ENCODE results near the gene WNT3. TPM values are rescaled to one million over a fixed set of nuclear protein-coding genes. Genes with fewer than 3 reads are reported as not detected.

WNT3 gene
- total RNA-seq, 2 experiments from 2014 or later = 4.9 to 5.1 TPM

DNA sequence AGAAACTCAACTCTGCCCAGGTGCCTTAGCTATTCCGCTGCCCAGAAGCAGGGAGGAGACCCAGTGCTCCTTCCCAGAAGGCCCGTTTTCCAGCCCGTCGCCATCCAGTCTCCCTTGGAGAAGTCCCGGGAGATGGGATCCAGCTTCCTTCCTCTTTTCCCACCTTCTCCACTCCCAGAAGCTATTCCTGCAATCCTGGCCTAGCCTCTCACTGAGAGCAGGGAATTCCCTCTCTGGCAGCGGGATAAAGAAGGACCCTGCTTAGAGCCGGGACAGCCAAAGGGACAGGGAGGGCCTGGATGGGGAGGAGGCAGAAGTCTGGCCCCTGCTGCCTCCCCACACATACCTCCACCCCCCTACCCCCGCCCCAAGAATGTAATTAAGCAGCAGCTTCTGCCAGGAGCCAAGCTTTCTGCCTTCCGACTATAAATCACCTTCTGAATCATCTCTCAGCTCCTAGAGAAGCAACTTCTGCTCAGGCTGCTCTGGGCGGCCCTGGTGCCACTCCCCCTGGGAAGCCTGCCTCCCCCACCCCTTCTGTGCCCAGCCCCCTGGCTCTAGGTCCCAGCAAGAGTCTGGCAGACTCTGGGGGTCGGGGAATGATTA, 6.4 kb downstream of the WNT3 start:
- Histone ChIP-seq H3K79me2 (ENCODE audit: insufficient read depth, low read depth, low read length) (no peaks in the 10 kb centered on the region), H3K4me1 (ENCODE audit: insufficient read depth, low read length, poor library complexity, severe bottlenecking) (peaks cover 12% of the 10 kb centered on the region), H4K20me1 (ENCODE audit: insufficient read depth, low read length) (no peaks in the 10 kb centered on the region), H2AFZ (ENCODE audit: low read length) (no peak overlapping the region), H3K9me2 (ENCODE audit: insufficient read depth, low read length) (no peaks in the 10 kb centered on the region), H3K9me3 (ENCODE audit: low read length) (no peaks in the 10 kb centered on the region), H3K4me3 (ENCODE audit: low read depth, low read length, poor library complexity, severe bottlenecking) (no peak overlapping the region), H3K27ac (ENCODE audit: low read depth, low read length, poor library complexity, severe bottlenecking) (no peak overlapping the region), H3K36me3 (ENCODE audit: insufficient read depth, low read length) (no peaks in the 10 kb centered on the region), H3K4me2 (ENCODE audit: low read length) (no peak overlapping the region)
- BruUV-seq (replicated peaks) = no TSS peak
- intact Hi-C loops (cut with micrococcal nuclease; ENCODE audit: unreplicated experiment) = no loop called here
- CTCF ChIA-PET (ENCODE audit: unreplicated experiment) = no interaction called here
- TF ChIP-seq, protein P1, sequence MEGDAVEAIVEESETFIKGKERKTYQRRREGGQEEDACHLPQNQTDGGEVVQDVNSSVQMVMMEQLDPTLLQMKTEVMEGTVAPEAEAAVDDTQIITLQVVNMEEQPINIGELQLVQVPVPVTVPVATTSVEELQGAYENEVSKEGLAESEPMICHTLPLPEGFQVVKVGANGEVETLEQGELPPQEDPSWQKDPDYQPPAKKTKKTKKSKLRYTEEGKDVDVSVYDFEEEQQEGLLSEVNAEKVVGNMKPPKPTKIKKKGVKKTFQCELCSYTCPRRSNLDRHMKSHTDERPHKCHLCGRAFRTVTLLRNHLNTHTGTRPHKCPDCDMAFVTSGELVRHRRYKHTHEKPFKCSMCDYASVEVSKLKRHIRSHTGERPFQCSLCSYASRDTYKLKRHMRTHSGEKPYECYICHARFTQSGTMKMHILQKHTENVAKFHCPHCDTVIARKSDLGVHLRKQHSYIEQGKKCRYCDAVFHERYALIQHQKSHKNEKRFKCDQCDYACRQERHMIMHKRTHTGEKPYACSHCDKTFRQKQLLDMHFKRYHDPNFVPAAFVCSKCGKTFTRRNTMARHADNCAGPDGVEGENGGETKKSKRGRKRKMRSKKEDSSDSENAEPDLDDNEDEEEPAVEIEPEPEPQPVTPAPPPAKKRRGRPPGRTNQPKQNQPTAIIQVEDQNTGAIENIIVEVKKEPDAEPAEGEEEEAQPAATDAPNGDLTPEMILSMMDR (conservative IDR thresholded peaks at IDR 0.05; ENCODE audit: low read length) = no peak
- TF ChIP-seq EZH2phosphoT487 (IDR thresholded peaks at IDR 0.05; ENCODE audit: borderline replicate concordance, low read depth, low read length) = no peak
- no peak for DNase-seq (ENCODE audit: low spot score)
- POLR2A ChIA-PET = no interaction called here

DNA sequence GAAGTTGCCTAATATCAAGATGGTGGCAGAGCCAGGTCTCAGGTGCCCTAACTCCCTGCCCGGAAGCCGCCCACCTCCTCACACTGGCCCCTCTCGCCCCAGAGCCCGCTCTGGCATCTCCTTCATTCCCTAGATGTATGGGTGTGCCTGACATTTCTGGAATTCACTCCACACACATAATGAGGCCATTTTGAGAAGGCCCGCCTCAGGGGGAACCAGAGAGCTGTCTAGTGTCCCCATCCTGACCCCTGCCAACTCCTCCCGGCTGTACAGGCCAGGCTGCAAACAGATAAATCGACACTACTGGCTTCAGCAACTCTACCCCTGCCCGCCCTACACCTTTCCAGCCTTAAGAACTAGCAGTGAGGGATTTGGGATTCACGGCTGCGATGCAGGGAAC, 7.7 kb downstream of the WNT3 start:
- H3K4me2 ChIP-seq (ENCODE audit: low read length) = no peak overlapping the region
- H3K36me3 ChIP-seq (ENCODE audit: insufficient read depth, low read length) = no peaks in the 10 kb centered on the region
- BruUV-seq (replicated peaks) = no TSS peak
- no peaks in the 10 kb centered on the region for H3K79me2 ChIP-seq (ENCODE audit: insufficient read depth, low read depth, low read length)
- H3K9me2 ChIP-seq (ENCODE audit: insufficient read depth, low read length) = no peaks in the 10 kb centered on the region
- intact Hi-C loops (cut with micrococcal nuclease; ENCODE audit: unreplicated experiment) = no loop called here
- ChIA-PET POLR2A (no interaction called here), CTCF (ENCODE audit: unreplicated experiment) (interaction anchor here (0.6 kb wide), 1 partner anchor 182 kb away, joined by 7 read pairs; no protein-coding TSS in a partner anchor)
- no peak overlapping the region for H3K4me3 ChIP-seq (ENCODE audit: low read depth, low read length, poor library complexity, severe bottlenecking)
- H3K4me1 ChIP-seq (ENCODE audit: insufficient read depth, low read length, poor library complexity, severe bottlenecking) = peaks cover 12% of the 10 kb centered on the region
- H3K27ac ChIP-seq (ENCODE audit: low read depth, low read length, poor library complexity, severe bottlenecking) = no peak overlapping the region
- TF ChIP-seq EZH2phosphoT487 (IDR thresholded peaks at IDR 0.05; ENCODE audit: borderline replicate concordance, low read depth, low read length) = no peak
- TF ChIP-seq, protein P1 (conservative IDR thresholded peaks at IDR 0.05; ENCODE audit: low read length) = no peak
- DNase-seq (ENCODE audit: low spot score) = no peak
- H2AFZ ChIP-seq (ENCODE audit: low read length) = no peak overlapping the region
- H4K20me1 ChIP-seq (ENCODE audit: insufficient read depth, low read length) = no peaks in the 10 kb centered on the region
- H3K9me3 ChIP-seq (ENCODE audit: low read length) = no peaks in the 10 kb centered on the region

DNA sequence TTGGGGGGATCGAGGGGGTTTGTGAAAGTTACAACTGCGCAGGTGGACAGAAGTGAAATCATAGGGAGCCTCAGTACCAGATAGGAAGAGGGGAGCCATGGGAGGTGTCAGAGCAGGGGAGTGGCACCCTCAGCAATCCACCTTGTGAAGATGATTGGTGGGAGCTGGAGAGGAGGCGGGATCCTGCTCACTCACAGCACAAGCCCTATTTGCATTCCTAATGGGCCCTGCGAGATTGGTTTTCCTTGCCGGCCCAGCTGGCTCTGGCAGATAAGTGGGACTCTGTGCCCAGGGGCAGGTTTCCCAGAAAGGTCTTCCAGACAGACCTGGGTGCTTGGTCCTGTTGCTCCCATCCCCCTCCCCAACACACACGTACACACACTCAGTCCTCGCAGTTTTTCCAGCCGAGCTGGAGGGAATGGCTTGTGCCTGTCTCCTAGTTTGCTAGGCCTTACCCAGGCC, 9.4 kb downstream of the WNT3 start:
- ChIA-PET POLR2A (no interaction called here), CTCF (ENCODE audit: unreplicated experiment) (interaction anchor here (0.5 kb wide), 1 partner anchor 28 kb away, joined by 5 read pairs; no protein-coding TSS in a partner anchor)
- H3K79me2 ChIP-seq (ENCODE audit: insufficient read depth, low read depth, low read length) = no peaks in the 10 kb centered on the region
- peaks cover under 1% of the 10 kb centered on the region for H3K4me1 ChIP-seq (ENCODE audit: insufficient read depth, low read length, poor library complexity, severe bottlenecking)
- no peak overlapping the region for H3K4me3 ChIP-seq (ENCODE audit: low read depth, low read length, poor library complexity, severe bottlenecking)
- no peak overlapping the region for H2AFZ ChIP-seq (ENCODE audit: low read length)
- no peaks in the 10 kb centered on the region for H4K20me1 ChIP-seq (ENCODE audit: insufficient read depth, low read length)
- intact Hi-C loops (cut with micrococcal nuclease; ENCODE audit: unreplicated experiment) = no loop called here
- H3K27ac ChIP-seq (ENCODE audit: low read depth, low read length, poor library complexity, severe bottlenecking) = no peak overlapping the region
- H3K36me3 ChIP-seq (ENCODE audit: insufficient read depth, low read length) = no peaks in the 10 kb centered on the region
- BruUV-seq (replicated peaks) = no TSS peak
- no peak for TF ChIP-seq EZH2phosphoT487 (IDR thresholded peaks at IDR 0.05; ENCODE audit: borderline replicate concordance, low read depth, low read length)
- TF ChIP-seq, protein P1 (conservative IDR thresholded peaks at IDR 0.05; ENCODE audit: low read length) = no peak
- no peak overlapping the region for H3K4me2 ChIP-seq (ENCODE audit: low read length)
- no peak for DNase-seq (ENCODE audit: low spot score)
- H3K9me2 ChIP-seq (ENCODE audit: insufficient read depth, low read length) = no peaks in the 10 kb centered on the region
- no peaks in the 10 kb centered on the region for H3K9me3 ChIP-seq (ENCODE audit: low read length)
